Parathyroid adenoma (tissue), 2 donors: Measurements from ENCODE around the gene SORCS2.

Experiments used
- H2AFZ ChIP-seq: fragments of 300-600 bp; sonication (generic); one replicate; pipeline ENCODE4 v1.7.0; 2017; ENCODE audit warnings: antibody characterized with exemption, mild to moderate bottlenecking
- H3K27ac ChIP-seq: fragments of 300-600 bp; sonication (generic); one replicate; pipeline ENCODE4 v1.7.0; 2017
- H3K27me3 ChIP-seq: fragments of 300-600 bp; sonication (generic); one replicate; pipeline ENCODE4 v1.7.0; 2017; ENCODE audit warnings: low read length; ENCODE audit not compliant: control insufficient read depth, insufficient read depth
- H3K36me3 ChIP-seq: fragments of 300-600 bp; sonication (generic); one replicate; pipeline ENCODE4 v1.7.0; 2017; ENCODE audit warnings: low read length; ENCODE audit not compliant: control insufficient read depth, insufficient read depth
- H3K4me1 ChIP-seq: fragments of 300-600 bp; sonication (generic); one replicate; pipeline ENCODE4 v1.7.0; 2017; ENCODE audit warnings: control low read depth
- H3K4me2 ChIP-seq: fragments of 300-600 bp; sonication (generic); one replicate; pipeline ENCODE4 v1.7.0; 2017; ENCODE audit warnings: low read length
- H3K4me3 ChIP-seq: fragments of 300-600 bp; sonication (generic); one replicate; pipeline ENCODE4 v1.7.0; 2017; ENCODE audit warnings: low read depth, low read length
- H3K79me2 ChIP-seq: fragments of 300-600 bp; sonication (generic); one replicate; pipeline ENCODE4 v1.7.0; 2017; ENCODE audit warnings: control low read depth
- H3K9ac ChIP-seq: fragments of 300-600 bp; sonication (generic); one replicate; pipeline ENCODE4 v1.7.0; 2017; ENCODE audit warnings: mild to moderate bottlenecking
- H3K9me3 ChIP-seq: fragments of 300-600 bp; sonication (generic); one replicate; pipeline ENCODE4 v1.7.0; 2017; ENCODE audit warnings: low read length; ENCODE audit not compliant: control insufficient read depth
- TF ChIP-seq, protein P1 (sequence below): fragments of 300-600 bp; sonication (generic); IDR thresholded peaks from one replicate; pipeline ENCODE4 v1.7.0; 2017; ENCODE audit warnings: antibody characterized with exemption, mild to moderate bottlenecking
- donor health status: primary hyperparathyroidism.

The SORCS2 gene

DNA sequence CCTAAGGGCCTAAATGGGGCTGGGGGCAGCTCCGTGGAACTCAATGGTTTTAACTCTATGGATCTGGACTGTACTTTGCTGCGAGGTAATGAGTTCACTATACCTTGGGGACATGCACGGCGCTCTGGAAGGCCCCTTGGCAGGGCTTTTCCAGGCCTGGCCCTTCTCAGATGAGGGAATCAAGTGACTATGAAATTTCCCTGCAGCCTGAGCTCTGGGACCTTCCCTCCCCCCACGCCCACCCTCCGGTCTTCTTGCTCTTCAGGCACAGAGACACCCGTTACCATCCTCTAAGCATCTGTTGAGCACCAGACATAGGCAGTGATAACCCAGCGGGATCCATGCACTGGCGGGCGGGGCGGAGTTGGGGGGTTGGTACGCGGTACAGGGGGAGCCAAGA is 133.2 kb downstream of the SORCS2 start:
- no peak overlapping the region for H3K4me3 ChIP-seq
- no peaks in the 10 kb centered on the region for H3K9me3 ChIP-seq
- no peak overlapping the region for H3K9ac ChIP-seq
- H3K27me3 ChIP-seq = no peaks in the 10 kb centered on the region
- no peaks in the 10 kb centered on the region for H3K4me1 ChIP-seq
- no peak overlapping the region for H2AFZ ChIP-seq
- no peak overlapping the region for H3K4me2 ChIP-seq
- H3K79me2 ChIP-seq = no peaks in the 10 kb centered on the region
- TF ChIP-seq, protein P1, sequence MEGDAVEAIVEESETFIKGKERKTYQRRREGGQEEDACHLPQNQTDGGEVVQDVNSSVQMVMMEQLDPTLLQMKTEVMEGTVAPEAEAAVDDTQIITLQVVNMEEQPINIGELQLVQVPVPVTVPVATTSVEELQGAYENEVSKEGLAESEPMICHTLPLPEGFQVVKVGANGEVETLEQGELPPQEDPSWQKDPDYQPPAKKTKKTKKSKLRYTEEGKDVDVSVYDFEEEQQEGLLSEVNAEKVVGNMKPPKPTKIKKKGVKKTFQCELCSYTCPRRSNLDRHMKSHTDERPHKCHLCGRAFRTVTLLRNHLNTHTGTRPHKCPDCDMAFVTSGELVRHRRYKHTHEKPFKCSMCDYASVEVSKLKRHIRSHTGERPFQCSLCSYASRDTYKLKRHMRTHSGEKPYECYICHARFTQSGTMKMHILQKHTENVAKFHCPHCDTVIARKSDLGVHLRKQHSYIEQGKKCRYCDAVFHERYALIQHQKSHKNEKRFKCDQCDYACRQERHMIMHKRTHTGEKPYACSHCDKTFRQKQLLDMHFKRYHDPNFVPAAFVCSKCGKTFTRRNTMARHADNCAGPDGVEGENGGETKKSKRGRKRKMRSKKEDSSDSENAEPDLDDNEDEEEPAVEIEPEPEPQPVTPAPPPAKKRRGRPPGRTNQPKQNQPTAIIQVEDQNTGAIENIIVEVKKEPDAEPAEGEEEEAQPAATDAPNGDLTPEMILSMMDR = no peak
- no peaks in the 10 kb centered on the region for H3K36me3 ChIP-seq
- no peak overlapping the region for H3K27ac ChIP-seq

DNA sequence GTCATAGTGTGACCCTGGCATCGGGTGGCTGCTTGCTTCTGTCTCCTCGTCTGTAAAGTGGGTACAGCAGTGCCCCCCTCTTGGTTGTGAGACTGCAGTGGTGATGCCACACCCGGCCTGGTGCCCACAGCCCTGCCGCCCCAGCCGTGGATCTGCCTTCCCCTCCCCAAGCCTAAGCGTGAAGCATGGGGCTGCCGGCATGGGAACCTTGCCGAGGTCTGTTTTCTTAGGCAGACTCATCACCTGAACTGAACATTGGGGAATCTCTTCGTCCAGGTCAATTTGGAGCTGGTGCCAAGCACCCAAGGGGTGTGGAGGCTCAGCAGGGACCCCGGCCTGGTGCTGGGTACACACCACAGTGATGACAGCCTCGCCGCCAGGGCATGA is 134.0 kb downstream of the SORCS2 start:
- Histone ChIP-seq H3K27ac (no peak overlapping the region), H3K79me2 (no peaks in the 10 kb centered on the region), H3K36me3 (no peaks in the 10 kb centered on the region), H3K4me3 (no peak overlapping the region), H3K4me2 (no peak overlapping the region), H3K9me3 (no peaks in the 10 kb centered on the region), H3K9ac (no peak overlapping the region), H2AFZ (no peak overlapping the region), H3K4me1 (no peaks in the 10 kb centered on the region), H3K27me3 (no peaks in the 10 kb centered on the region)
- TF ChIP-seq, protein P1 = no peak

DNA sequence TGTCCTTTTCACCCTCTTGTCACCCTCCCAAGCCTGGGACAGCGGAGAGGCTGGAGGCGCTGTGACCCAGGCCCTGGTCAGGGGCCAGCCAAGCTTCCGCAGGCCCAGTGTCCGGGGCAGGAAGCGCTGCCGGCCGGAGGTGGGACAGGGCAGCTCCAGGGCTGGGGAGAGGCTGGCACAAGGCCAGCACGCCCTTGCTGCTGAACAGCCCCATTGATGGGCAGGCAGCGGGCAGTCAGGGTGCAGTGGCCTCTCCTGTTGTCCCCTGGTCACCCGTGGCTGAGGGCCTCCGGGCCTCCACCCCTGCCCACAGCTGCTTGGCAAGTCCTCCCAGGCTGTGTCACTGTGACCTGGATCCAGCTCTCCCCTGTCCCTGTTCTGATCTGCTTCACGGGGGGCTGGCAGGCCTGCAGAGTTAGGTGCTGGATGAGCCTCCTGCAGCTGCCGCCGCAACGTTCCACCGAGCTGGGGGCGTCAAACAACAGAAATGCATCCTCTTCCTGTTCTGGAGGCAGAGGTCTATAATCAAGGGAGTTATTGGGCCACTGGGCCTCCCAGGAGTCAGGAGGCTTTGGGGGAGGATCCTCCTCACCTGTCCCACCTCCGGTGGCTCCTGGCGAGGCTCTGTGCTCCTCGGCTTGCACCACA is 134.5 kb downstream of the SORCS2 start:
- Histone ChIP-seq H3K36me3 (no peaks in the 10 kb centered on the region), H3K4me1 (no peaks in the 10 kb centered on the region), H3K27ac (no peak overlapping the region), H3K4me2 (no peak overlapping the region), H3K9me3 (no peaks in the 10 kb centered on the region), H3K9ac (no peak overlapping the region), H3K79me2 (no peaks in the 10 kb centered on the region), H3K4me3 (no peak overlapping the region), H3K27me3 (no peaks in the 10 kb centered on the region), H2AFZ (no peak overlapping the region)
- TF ChIP-seq, protein P1 = no peak

DNA sequence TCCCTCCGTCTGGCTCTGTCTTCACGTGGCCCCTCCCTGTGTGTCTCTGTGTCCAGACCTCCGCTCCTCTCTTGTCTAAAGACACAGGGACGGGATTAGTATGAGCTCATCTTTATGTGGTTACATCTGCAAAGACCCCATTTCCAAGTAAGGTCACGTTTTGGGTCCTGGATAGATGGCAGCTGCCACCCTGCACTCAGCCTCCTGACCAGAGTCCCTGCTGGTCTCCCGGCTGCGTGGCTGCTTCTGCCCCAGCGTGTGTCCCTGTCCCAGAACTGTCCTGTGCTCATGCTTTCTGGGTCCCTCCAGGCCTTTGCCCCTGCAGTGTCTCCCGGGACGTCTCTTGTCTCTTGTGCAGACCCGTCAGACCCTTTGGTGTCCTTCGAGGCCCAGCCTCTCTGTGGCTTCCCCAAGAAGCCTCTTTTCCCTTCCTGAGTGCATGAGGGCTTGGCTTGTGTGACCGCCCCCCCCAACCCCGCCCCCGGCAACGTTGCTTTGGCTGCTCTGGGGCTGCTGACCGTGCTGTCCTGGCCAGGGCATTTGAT is 135.1 kb downstream of the SORCS2 start:
- Histone ChIP-seq H3K27me3 (no peaks in the 10 kb centered on the region), H3K4me1 (no peaks in the 10 kb centered on the region), H2AFZ (no peak overlapping the region), H3K4me2 (no peak overlapping the region), H3K36me3 (no peaks in the 10 kb centered on the region), H3K79me2 (no peaks in the 10 kb centered on the region), H3K9ac (no peak overlapping the region), H3K27ac (no peak overlapping the region), H3K4me3 (no peak overlapping the region), H3K9me3 (no peaks in the 10 kb centered on the region)
- TF ChIP-seq, protein P1 = no peak
